ENCODE data around the gene USP22. TPM values are rescaled to one million over a fixed set of nuclear protein-coding genes. Genes with fewer than 3 reads are reported as not detected.

USP22 gene
- total RNA-seq, 1 experiment from 2014 or later: 210 TPM

- POLR2A ChIA-PET: no interaction called here
These were observed 77.3 kb downstream of the USP22 start for GRCh38 chr17:20965492-20965891.

GRCh38 chr17:20961586-20961985, 81.2 kb downstream of the USP22 start:
- ChIA-PET POLR2A (no interaction called here), RAD21 (ENCODE audit: low non-redundant PET in 1 of 2, low total read pairs in 2 of 2, uncharacterized antibody in 2 of 2, unreplicated experiment in 2 of 2) (no interaction called here), CTCF (no interaction called here)
- DNase-seq (ENCODE audit: low read depth, low spot score): no peak
- Histone ChIP-seq H3K79me2 (ENCODE audit: insufficient read depth, low read length) (no peaks in the 10 kb centered on the region), H3K9ac (ENCODE audit: low read length) (no peak overlapping the region), H3K9me2 (ENCODE audit: insufficient read depth) (no peaks in the 10 kb centered on the region), H3K9me3 (ENCODE audit: control insufficient read depth in 1 of 2, insufficient read depth in 1 of 2, low read depth in 1 of 2, low read length in 2 of 2) (no peaks in the 10 kb centered on the region), H3K27ac (ENCODE audit: low read depth, low read length) (no peak overlapping the region), H3K27me3 (ENCODE audit: insufficient read depth, low read length) (peaks cover 30% of the 10 kb centered on the region; the same call in 1 of the 2 replicates), H3K4me2 (ENCODE audit: low read length) (no peak overlapping the region), H4K20me1 (ENCODE audit: insufficient read depth) (no peaks in the 10 kb centered on the region), H2AFZ (ENCODE audit: low read depth, low read length, poor library complexity, severe bottlenecking) (no peak overlapping the region), H3K4me3 (replicated peaks in 1 of 2; ENCODE audit: low read depth in 1 of 2, low read length in 2 of 2) (no peak overlapping the region), H3K36me3 (ENCODE audit: control insufficient read depth in 1 of 2, insufficient read depth in 2 of 2, low read length in 2 of 2) (no peaks in the 10 kb centered on the region), H3K4me1 (ENCODE audit: control insufficient read depth in 1 of 2, insufficient read depth in 2 of 2, low read length in 2 of 2) (no peaks in the 10 kb centered on the region)
- intact Hi-C loops (cut with micrococcal nuclease): no loop called here
- TF ChIP-seq CTCF (IDR thresholded peaks at IDR 0.05 in 2 of 3, conservative IDR thresholded peaks at IDR 0.05 in 1 of 3; ENCODE audit: borderline replicate concordance in 1 of 3, insufficient read depth in 1 of 3, low read depth in 2 of 3, low read length in 2 of 3): no peak
- TF ChIP-seq CBX3 (IDR thresholded peaks at IDR 0.05; ENCODE audit: low read depth): no peak
- TF ChIP-seq JUND (IDR thresholded peaks at IDR 0.05): no peak
- TF ChIP-seq ZNF274 (IDR thresholded peaks at IDR 0.05; ENCODE audit: low read depth, low read length): no peak
- TF ChIP-seq EGR1 (IDR thresholded peaks at IDR 0.05; ENCODE audit: low read depth): no peak
- TF ChIP-seq REST (IDR thresholded peaks at IDR 0.05; ENCODE audit: low read depth): no peak
- TF ChIP-seq POLR2A (IDR thresholded peaks at IDR 0.05; ENCODE audit: borderline replicate concordance, extremely low read depth, insufficient read depth, insufficient read length): no peak
- TF ChIP-seq ELF1 (IDR thresholded peaks at IDR 0.05; ENCODE audit: borderline replicate concordance, low read depth): no peak
- no peak for TF ChIP-seq TCF7L2 (IDR thresholded peaks at IDR 0.05; ENCODE audit: borderline replicate concordance, extremely low read depth, insufficient read depth, insufficient read length)
- no peak for TF ChIP-seq CEBPB (IDR thresholded peaks at IDR 0.05; ENCODE audit: low read depth)
- no peak for TF ChIP-seq ZFX (IDR thresholded peaks at IDR 0.05)
- TF ChIP-seq FOSL1 (IDR thresholded peaks at IDR 0.05; ENCODE audit: low read depth): no peak
- TF ChIP-seq, protein P1, sequence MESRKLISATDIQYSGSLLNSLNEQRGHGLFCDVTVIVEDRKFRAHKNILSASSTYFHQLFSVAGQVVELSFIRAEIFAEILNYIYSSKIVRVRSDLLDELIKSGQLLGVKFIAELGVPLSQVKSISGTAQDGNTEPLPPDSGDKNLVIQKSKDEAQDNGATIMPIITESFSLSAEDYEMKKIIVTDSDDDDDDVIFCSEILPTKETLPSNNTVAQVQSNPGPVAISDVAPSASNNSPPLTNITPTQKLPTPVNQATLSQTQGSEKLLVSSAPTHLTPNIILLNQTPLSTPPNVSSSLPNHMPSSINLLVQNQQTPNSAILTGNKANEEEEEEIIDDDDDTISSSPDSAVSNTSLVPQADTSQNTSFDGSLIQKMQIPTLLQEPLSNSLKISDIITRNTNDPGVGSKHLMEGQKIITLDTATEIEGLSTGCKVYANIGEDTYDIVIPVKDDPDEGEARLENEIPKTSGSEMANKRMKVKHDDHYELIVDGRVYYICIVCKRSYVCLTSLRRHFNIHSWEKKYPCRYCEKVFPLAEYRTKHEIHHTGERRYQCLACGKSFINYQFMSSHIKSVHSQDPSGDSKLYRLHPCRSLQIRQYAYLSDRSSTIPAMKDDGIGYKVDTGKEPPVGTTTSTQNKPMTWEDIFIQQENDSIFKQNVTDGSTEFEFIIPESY (IDR thresholded peaks at IDR 0.05; ENCODE audit: extremely low read depth, insufficient replicate concordance, low read length): no peak
- TF ChIP-seq EZH2phosphoT487 (IDR thresholded peaks at IDR 0.05; ENCODE audit: borderline replicate concordance): no peak
- no peak for ATAC-seq
- no TSS peak for BruUV-seq (replicated peaks)

More at GRCh38 chr17:20965492-20965891, 77.3 kb downstream of the USP22 start:
- ATAC-seq: no peak
- intact Hi-C loops (cut with micrococcal nuclease): no loop called here
- Histone ChIP-seq H3K79me2 (ENCODE audit: insufficient read depth, low read length) (no peaks in the 10 kb centered on the region), H3K4me1 (ENCODE audit: control insufficient read depth in 1 of 2, insufficient read depth in 2 of 2, low read length in 2 of 2) (no peaks in the 10 kb centered on the region), H2AFZ (ENCODE audit: low read depth, low read length, poor library complexity, severe bottlenecking) (no peak overlapping the region), H3K4me3 (replicated peaks in 1 of 2; ENCODE audit: low read depth in 1 of 2, low read length in 2 of 2) (no peak overlapping the region), H3K36me3 (ENCODE audit: control insufficient read depth in 1 of 2, insufficient read depth in 2 of 2, low read length in 2 of 2) (no peaks in the 10 kb centered on the region), H4K20me1 (ENCODE audit: insufficient read depth) (no peaks in the 10 kb centered on the region), H3K9ac (ENCODE audit: low read length) (no peak overlapping the region), H3K27ac (ENCODE audit: low read depth, low read length) (no peak overlapping the region), H3K9me3 (ENCODE audit: control insufficient read depth in 1 of 2, insufficient read depth in 1 of 2, low read depth in 1 of 2, low read length in 2 of 2) (no peaks in the 10 kb centered on the region), H3K4me2 (ENCODE audit: low read length) (no peak overlapping the region), H3K9me2 (ENCODE audit: insufficient read depth) (no peaks in the 10 kb centered on the region), H3K27me3 (ENCODE audit: insufficient read depth, low read length) (peaks cover 24% of the 10 kb centered on the region; the same call in 1 of the 2 replicates)
- BruUV-seq (replicated peaks): no TSS peak
- CTCF ChIA-PET: no interaction called here
- RAD21 ChIA-PET (ENCODE audit: low non-redundant PET in 1 of 2, low total read pairs in 2 of 2, uncharacterized antibody in 2 of 2, unreplicated experiment in 2 of 2): no interaction called here
- TF ChIP-seq YY1 (IDR thresholded peaks at IDR 0.05; ENCODE audit: extremely low read depth, insufficient replicate concordance, low read depth, low read length): no peak
- DNase-seq (ENCODE audit: low read depth, low spot score): no peak
